Panc1 (cell line): ENCODE results near the gene DSCAML1. TPM values are rescaled to one million over a fixed set of nuclear protein-coding genes. Genes with fewer than 3 reads are reported as not detected.

Experiments used
- ATAC-seq: fragments of 200-7000 bp; cut with Tn5 transposase; 2 replicates; pipeline ENCODE4 v1.9.1; 2020; ENCODE audit warnings: mild to moderate bottlenecking, moderate library complexity
- BruUV-seq: library from RNA; stranded (reverse); fragments of 400-500 nt; replicated peaks from 2 replicates; lab custom pipeline; 2021; lab: Mats Ljungman, UMichigan
- CTCF ChIA-PET: fragments of 300-600 bp; sonication (Branson Sonifier 250); formaldehyde crosslinking; loops from one replicate; lab custom pipeline; 2022; ENCODE audit warnings: antibody characterized with exemption; lab: Charles Lee
- POLR2A ChIA-PET: fragments of 300-600 bp; sonication (Branson Sonifier 250); formaldehyde crosslinking; loops from one replicate; lab custom pipeline; 2022; ENCODE audit warnings: antibody characterized with exemption; lab: Charles Lee
- DNase-seq: peaks from one replicate; pipeline ENCODE4 v3.0.0-alpha.2; 2010; ENCODE audit warnings: low read depth, low spot score
- H3K27ac ChIP-seq: 2 replicates; pipeline ENCODE4 v1.5.1; 2011; ENCODE audit warnings: mild to moderate bottlenecking, low read length, inconsistent platforms
- H3K27me3 ChIP-seq: fragments of 200-500 bp; sonication (Bioruptor generic); 2 replicates; pipeline ENCODE4 v1.6.0; 2014; ENCODE audit warnings: low read length, inconsistent platforms; ENCODE audit not compliant: control insufficient read depth, insufficient read depth
- H3K36me3 ChIP-seq: fragments of 200-500 bp; sonication (Bioruptor generic); 2 replicates; pipeline ENCODE4 v1.5.1; 2014; ENCODE audit warnings: inconsistent platforms, mild to moderate bottlenecking, low read length, moderate library complexity; ENCODE audit not compliant: control insufficient read depth, insufficient read depth
- H3K4me1 ChIP-seq: 2 replicates; pipeline ENCODE4 v1.5.1; 2011; ENCODE audit warnings: inconsistent platforms, mild to moderate bottlenecking, low read length, moderate library complexity; ENCODE audit not compliant: control insufficient read depth, insufficient read depth
- H3K4me3 ChIP-seq, 2 experiments: 2 replicates each; pipeline ENCODE4 v1.5.1; 2011 to 2012; ENCODE audit warnings: low read depth in 2 of 2, low read length in 2 of 2, mild to moderate bottlenecking in 2 of 2, inconsistent platforms in 1 of 2, moderate library complexity in 1 of 2
- H3K9me3 ChIP-seq: fragments of 200-500 bp; sonication (Bioruptor generic); 2 replicates; pipeline ENCODE4 v1.5.1; 2014; ENCODE audit warnings: low read depth, mild to moderate bottlenecking, inconsistent platforms, low read length, moderate library complexity; ENCODE audit not compliant: control insufficient read depth, insufficient read depth
- POLR2AphosphoS5 ChIP-seq: IDR thresholded peaks from 2 replicates; pipeline ENCODE4 v1.6.1; 2012; ENCODE audit warnings: mild to moderate bottlenecking, low read depth, low read length, moderate library complexity
- SIN3A ChIP-seq: IDR thresholded peaks from 2 replicates; pipeline ENCODE4 v1.6.1; 2012; ENCODE audit warnings: low read depth, mild to moderate bottlenecking, low read length, moderate library complexity, borderline replicate concordance; ENCODE audit not compliant: insufficient read depth
- TCF7L2 ChIP-seq: IDR thresholded peaks from 2 replicates; pipeline ENCODE4 v1.6.1; 2011; ENCODE audit warnings: mild to moderate bottlenecking, low read depth, low read length, inconsistent platforms
- in situ Hi-C: cut with HindIII; loops from 2 replicates; pipeline ENCODE4 v1.10.0; 2016; ENCODE audit warnings: low sequenced_read_pairs, low pct_unique_long_range_greater_than_20kb
- intact Hi-C: fragments of 100-400 bp; cut with micrococcal nuclease; formaldehyde crosslinking; loops from one replicate; pipeline ENCODE4 v1.10.0; 2022; ENCODE audit not compliant: unreplicated experiment
- total RNA-seq: library from RNA; stranded (reverse); gene quantifications from one replicate; pipeline ENCODE4 v1.2.1, GENCODE V29; 2021; ENCODE audit not compliant: unreplicated experiment
- TF ChIP-seq, protein P1 (sequence below), 2 experiments: IDR thresholded peaks; 2 replicates each; pipeline ENCODE4 v1.6.1; 2011 to 2012; ENCODE audit warnings: low read depth in 2 of 2, control low read depth in 1 of 2, low read length in 1 of 2, mild to moderate bottlenecking in 1 of 2, moderate library complexity in 1 of 2; ENCODE audit not compliant: insufficient read depth in 1 of 2
- TF ChIP-seq, protein P2 (sequence below): fragments of 450-650 bp; IDR thresholded peaks from 2 replicates; pipeline ENCODE4 v1.5.1; 2017; ENCODE audit warnings: mild to moderate bottlenecking

The DSCAML1 gene
- total RNA-seq, 1 experiment from 2014 or later = 1.6 TPM

DNA sequence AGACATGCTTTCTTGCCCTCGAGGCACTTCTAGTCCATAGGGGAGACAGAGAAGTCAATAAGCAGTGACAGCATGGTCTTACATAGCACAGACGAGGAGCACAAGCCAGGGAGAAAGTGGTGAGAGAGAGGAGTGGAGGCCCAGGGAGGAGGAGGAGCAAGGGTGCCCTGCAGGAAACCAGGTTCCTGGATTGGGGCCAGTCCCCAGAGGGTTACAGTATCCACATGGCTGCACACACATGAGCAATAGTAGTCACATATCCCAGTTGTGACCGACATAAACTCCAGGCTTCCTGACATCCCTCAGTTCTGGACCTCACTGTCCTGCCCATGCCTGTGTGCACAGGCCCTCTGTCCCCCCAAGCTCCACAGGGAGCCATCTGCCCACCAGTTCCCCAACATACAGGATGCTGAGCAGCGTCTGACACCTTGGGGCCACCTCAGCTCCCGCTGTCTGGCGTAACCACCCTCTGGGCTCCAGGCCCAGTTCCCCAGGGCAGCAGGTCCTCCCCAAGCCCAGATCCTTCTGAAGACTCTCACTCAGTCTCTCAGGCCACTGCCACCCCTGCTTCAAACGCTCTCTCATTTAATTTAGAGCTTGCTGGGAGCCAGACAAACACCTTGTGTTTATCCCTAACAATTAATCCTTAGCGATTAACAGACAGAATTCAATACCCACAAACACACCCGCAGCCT, 53.7 kb downstream of the DSCAML1 start:
- DNase-seq (no peak), ATAC-seq (no peak)
- Histone ChIP-seq H3K36me3 (no peaks in the 10 kb centered on the region), H3K4me1 (no peaks in the 10 kb centered on the region), H3K27ac (no peak overlapping the region), H3K4me3 (no peak overlapping the region), H3K9me3 (no peaks in the 10 kb centered on the region), H3K27me3 (peaks cover 7% of the 10 kb centered on the region; the same call in 1 of the 2 replicates)
- BruUV-seq = no TSS peak
- ChIA-PET CTCF (no interaction called here), POLR2A (no interaction called here)
- intact Hi-C loops = no loop called here
- TF ChIP-seq, protein P1, sequence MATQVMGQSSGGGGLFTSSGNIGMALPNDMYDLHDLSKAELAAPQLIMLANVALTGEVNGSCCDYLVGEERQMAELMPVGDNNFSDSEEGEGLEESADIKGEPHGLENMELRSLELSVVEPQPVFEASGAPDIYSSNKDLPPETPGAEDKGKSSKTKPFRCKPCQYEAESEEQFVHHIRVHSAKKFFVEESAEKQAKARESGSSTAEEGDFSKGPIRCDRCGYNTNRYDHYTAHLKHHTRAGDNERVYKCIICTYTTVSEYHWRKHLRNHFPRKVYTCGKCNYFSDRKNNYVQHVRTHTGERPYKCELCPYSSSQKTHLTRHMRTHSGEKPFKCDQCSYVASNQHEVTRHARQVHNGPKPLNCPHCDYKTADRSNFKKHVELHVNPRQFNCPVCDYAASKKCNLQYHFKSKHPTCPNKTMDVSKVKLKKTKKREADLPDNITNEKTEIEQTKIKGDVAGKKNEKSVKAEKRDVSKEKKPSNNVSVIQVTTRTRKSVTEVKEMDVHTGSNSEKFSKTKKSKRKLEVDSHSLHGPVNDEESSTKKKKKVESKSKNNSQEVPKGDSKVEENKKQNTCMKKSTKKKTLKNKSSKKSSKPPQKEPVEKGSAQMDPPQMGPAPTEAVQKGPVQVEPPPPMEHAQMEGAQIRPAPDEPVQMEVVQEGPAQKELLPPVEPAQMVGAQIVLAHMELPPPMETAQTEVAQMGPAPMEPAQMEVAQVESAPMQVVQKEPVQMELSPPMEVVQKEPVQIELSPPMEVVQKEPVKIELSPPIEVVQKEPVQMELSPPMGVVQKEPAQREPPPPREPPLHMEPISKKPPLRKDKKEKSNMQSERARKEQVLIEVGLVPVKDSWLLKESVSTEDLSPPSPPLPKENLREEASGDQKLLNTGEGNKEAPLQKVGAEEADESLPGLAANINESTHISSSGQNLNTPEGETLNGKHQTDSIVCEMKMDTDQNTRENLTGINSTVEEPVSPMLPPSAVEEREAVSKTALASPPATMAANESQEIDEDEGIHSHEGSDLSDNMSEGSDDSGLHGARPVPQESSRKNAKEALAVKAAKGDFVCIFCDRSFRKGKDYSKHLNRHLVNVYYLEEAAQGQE (IDR thresholded peaks at IDR 0.05; ENCODE audit: insufficient read depth in 1 of 2, low read depth in 2 of 2, low read length in 1 of 2) = no peak
- no peak for TF ChIP-seq TCF7L2
- no peak for TF ChIP-seq POLR2AphosphoS5
- TF ChIP-seq SIN3A = no peak
- in situ Hi-C loops = no loop called here

DNA sequence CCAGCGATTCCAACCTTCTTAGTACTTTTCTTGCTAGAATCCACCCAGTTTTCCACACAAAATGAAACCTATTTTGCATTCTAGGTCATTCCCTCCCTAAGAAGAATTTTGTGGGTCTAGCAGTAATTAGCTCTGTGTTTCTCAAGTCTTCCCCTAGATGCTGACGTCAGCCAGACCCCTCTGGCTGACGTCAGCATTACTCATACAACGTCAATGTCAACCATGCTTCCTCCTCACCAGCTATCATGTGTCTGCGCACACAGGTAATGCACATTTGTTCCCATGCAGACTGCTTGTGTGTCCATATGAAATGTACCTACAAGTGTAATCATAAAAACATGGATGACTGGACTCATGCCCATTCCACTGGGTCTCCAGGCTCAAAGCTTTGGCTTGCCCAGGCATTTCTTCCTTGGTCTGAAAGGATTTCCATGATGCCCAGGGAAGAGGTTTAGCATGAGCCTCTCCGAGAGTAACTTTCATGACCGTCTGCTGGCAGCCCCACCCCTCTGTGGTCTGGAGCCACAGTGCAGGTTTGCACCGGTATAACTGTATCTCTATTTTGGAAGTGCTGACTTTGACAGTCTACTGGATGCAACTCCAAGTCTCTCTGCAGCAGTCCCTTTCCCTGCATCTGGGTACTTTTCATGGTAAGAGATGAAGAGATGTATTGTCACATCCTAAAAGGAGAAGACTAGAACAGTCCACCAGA, 58.6 kb downstream of the DSCAML1 start:
- TF ChIP-seq TCF7L2 (no peak), SIN3A (no peak), POLR2AphosphoS5 (no peak)
- TF ChIP-seq, protein P2, sequence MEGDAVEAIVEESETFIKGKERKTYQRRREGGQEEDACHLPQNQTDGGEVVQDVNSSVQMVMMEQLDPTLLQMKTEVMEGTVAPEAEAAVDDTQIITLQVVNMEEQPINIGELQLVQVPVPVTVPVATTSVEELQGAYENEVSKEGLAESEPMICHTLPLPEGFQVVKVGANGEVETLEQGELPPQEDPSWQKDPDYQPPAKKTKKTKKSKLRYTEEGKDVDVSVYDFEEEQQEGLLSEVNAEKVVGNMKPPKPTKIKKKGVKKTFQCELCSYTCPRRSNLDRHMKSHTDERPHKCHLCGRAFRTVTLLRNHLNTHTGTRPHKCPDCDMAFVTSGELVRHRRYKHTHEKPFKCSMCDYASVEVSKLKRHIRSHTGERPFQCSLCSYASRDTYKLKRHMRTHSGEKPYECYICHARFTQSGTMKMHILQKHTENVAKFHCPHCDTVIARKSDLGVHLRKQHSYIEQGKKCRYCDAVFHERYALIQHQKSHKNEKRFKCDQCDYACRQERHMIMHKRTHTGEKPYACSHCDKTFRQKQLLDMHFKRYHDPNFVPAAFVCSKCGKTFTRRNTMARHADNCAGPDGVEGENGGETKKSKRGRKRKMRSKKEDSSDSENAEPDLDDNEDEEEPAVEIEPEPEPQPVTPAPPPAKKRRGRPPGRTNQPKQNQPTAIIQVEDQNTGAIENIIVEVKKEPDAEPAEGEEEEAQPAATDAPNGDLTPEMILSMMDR = no peak
- TF ChIP-seq, protein P1 (IDR thresholded peaks at IDR 0.05; ENCODE audit: insufficient read depth in 1 of 2, low read depth in 2 of 2, low read length in 1 of 2) = no peak

More for the DNA sequence above, 58.6 kb downstream of the DSCAML1 start:
- Histone ChIP-seq H3K4me1 (no peaks in the 10 kb centered on the region), H3K9me3 (no peaks in the 10 kb centered on the region), H3K27ac (no peak overlapping the region), H3K27me3 (peaks cover 7% of the 10 kb centered on the region; the same call in 1 of the 2 replicates), H3K4me3 (no peak overlapping the region), H3K36me3 (no peaks in the 10 kb centered on the region)
- DNase-seq = no peak
- POLR2A ChIA-PET = no interaction called here
- CTCF ChIA-PET = no interaction called here
- intact Hi-C loops (no loop called here), in situ Hi-C loops (no loop called here)
- BruUV-seq = no TSS peak
- no peak for ATAC-seq
